Inflammatory macrophage (primary cell): Measurements from ENCODE around the gene NALCN.

Experiments used
- DNase-seq, 2 donors: peaks; one replicate each; pipeline ENCODE4 v3.0.0-alpha.2; 2020 to 2022

The NALCN gene

DNA sequence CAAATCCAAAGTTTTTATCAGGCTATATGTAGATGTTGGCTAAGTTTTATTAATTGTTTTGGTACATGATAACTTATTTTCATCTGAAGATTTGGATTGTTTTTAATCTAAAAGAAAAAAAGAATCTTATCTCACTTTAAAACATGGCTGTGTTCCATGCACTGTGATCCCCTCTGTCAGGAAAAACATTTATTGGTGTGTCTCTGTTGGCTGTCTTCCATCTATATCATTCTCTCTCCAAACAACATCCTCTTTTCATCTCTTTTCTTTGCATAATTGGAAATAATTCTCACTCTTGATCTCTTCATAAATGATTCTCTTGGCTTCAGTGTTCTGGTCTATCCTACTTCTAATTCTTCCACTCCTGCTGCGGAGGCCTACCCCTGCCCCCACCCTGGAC, 4.2 kb downstream of the NALCN start:
- DNase-seq: no peak

DNA sequence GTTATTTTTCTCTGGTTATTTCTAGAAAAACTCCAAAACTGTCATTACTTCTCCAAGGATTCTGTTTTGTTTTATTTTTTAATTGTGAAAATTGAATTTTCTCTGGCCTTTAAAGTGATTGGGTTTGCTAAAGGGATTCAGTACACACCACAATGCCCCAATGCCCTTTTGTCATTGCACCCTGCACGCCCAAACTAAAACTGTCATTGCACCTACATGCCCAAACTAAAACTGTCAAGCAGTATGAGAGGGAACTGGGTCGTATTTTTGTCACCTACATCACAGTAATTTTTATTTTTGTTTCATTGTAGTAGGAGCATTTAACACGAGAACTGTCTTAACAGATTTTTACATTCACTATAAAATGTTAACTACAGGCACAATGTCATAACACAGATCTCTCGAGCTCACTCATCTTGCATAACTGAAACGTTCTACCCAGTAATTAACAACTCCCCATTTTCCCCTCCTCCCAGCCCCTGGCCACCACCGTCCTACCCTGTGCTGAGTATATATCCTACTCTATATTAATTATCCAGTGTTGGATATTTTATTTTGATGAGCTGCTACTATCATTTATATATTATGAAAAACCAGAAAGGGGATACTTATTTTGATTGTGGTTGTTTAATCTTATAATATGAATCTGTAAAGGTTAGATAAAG, 7.2 kb downstream of the NALCN start:
- no peak for DNase-seq

DNA sequence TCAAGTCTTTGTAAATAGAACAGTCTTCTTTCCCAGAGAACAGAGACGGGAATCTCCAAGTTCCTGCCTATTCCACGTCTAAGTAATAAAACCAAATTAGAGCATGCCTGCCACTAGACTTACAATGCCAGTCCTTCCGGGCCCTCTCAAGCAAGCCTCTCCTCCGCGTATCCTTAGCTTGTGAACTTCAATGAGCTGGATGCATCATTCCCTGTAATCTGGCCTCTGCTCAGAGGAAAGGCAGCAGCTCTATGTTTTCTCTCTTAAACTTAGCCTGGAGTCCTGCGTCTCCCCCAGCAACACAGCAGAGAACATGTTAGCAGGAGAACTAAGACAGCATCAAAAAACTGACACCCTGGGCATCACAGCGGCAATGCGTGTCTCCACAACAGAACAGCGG, 8.2 kb downstream of the NALCN start:
- DNase-seq: no peak

DNA sequence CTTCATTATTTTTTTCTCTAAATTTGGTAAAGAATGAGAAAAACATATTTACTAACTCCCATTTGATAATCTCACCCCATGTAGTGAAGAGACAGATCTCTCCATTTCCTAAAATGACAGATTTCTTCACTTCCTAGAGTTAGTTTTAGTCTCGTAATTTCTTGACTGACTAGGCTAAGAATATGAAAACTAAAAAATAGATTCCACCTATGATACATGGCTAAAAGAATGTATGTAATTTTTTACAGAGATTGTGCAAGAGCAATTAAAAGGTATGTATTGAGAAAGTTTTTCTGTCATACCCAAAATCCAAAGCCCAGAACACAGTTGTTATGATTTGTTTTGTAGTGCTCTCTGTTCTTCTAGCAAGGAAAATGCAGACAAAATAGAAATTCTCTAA, 9.5 kb downstream of the NALCN start:
- DNase-seq: no peak

DNA sequence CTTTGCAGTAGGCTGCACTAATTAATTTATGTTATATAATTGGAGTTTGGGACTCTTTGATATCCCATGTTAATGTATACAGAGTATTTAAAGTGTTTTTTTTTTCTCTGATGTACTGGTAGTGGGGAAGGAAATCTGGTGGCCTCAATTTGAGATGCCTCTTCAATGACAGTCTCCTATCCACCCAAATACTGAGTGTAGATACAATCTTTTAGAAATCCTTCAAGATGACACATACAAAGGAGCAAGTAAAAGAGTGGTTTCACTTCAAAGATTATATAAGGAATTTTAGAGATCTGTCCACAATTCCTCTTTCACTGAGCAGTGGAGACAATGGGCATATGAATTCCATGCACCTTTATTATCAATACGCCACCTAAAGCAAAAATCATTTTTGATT, 15.1 kb downstream of the NALCN start:
- no peak for DNase-seq

DNA sequence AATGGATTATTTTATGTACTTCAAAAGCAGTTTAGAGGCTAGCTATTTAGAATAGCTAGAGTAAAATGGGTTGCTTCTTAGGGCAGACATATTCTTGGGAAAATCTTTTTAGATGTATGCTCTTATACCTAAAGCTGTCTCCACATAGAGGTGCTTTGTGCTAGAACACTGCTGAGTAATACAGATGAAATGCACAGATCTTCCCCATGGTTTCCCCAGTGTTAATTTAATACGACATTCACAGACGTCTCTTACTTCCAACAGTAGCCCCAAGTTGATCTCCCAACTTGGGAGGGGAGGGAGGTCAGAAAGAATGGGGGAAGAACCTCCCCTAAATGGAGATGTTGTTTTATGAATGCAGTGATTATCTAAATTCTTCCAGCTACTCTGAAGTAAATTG, 16.9 kb downstream of the NALCN start:
- no peak for DNase-seq

DNA sequence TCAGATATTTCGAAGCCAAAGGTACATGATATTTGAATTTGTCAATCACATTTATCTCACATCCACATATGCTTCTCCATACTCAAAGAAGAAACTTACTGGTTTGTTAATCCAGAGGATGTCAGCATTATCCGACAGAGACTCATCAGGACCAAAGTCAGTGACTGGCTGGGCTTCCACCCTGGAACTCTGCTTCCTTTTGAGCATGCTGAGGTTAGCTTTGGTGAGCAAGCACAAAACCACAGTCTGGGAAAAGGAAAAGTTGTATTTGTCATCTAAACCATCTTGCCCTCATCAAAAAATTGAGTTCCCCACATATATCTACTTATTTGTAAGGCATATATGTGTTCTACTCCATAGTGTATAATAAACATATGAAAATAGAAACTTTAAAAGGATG, 17.4 kb downstream of the NALCN start:
- DNase-seq: no peak

DNA sequence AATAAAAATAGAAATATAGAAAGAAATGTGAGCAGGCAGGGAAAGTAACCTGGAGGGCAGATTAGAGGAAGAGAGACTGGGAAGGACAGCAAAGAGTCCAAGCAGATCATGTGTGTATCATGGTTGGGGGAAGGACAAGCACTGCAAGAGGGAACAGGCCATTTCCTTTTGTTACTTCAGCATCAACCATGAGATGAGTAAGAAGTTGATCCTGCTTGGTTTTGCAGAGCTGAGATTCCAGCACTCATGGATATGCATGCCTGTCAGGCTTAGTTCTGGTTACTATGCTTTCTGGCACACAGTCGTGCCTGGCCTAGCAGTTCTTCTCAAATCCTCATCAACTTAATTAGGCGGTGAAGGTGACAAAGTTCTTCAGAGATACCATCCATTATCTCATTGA, 18.1 kb downstream of the NALCN start:
- no peak for DNase-seq

DNA sequence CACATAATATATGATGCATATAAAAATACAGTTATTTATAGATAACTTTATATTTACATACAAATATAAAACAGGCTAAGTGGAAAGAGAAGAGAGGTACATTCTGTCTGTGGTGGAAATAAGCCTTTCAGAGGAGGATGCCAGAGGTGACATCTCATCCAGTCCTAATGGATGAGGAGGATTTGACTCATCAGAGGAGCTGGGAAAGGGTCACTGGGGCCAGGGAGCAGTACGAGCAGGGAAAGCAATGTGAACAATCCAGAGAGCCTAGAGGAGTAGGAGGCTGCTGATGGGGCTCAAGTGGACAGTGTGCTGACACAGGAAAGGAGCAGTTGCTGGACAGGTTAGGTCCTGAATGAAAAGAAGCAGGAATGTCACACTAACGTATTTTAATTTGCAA, 18.6 kb downstream of the NALCN start:
- no peak for DNase-seq

DNA sequence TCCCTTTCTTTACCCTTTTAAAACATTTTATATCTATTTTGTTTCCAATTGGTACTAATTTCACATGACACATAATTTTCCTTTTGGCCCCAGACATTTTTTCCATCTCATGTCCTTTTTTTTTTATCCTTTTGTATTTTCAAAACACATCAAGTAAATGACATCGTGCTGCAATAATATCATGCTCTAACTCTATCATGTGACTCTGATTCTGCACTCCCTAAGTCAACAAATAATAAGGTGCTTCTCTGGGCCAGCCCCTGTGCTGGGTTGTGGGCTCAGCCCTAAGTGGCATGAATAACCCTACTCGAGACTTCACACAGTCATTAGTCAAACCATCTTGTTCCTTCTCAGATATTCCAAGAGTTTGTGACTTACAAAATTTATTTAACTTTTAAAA, 21.7 kb downstream of the NALCN start:
- DNase-seq: no peak

DNA sequence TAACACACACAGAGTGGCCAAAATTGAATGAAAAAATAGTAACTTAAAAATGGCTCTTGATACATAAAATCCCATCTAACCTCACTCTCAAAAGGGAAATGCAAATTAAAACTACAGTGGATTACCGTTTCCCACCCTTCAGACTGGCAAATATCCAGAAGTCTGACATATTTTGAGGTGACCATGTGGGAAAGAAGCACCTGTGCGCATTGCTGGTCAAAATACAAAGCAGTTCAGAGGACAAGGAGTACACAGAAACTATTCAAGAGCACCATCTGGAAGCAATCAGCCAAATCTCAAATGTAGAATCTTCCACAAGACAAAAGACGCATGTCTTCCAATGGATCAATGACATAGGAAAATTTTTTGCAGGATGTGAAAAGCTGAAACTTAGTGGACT, 23.2 kb downstream of the NALCN start:
- DNase-seq: no peak

DNA sequence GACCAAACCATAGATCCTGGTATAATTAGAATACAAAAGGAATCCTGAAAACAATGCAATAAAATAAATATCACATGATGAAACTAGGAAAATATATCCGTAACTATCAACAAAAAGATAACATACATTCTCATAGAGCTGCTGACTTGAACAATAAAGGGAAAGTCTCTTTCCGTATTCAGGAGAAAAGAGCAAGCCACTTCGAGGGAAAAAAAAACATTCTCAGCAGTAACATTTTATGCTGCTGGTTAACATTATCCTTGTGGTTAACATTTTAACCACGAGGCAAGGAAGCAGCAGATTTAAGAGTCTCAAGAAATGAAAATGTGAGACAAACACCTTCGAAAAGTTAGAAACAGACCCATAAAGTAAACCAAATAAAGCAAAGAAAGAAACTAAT, 25.8 kb downstream of the NALCN start:
- DNase-seq: no peak

DNA sequence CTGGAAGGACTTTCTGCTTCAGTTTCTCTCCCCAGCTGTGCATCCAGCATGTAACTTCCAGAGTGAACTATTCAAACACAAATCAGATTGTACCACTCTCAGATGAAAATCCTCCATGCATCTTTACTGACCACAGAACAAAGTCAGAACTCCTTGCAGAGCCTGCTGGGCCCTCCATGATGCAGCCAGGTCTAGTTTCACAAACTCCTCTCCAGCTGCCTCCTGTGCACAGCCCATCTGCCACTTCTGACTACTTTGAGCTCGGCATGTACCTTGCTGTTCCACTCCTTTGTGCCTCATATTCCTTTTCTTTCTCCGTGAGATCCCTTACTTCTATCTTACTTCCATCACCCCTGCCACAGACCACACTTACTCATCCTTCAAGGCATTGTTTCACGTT, 31.4 kb downstream of the NALCN start:
- DNase-seq: no peak

DNA sequence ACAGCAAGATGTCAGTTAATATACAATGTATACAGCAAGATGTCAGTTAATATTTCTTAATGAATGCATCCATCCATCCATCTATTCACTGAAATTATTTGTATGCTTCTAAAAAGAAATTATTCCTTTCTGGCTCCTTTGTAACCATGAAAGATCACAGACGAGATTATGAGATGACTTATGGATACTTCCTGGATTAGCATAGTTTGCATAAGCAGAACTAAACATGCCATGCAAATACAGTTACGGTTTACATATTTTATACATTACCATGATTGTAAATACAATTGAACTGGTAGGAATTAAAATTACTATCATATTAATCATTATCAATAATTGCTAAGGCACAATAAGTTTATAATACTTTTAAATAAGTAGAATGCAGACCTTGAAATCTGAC, 32.7 kb downstream of the NALCN start:
- no peak for DNase-seq

DNA sequence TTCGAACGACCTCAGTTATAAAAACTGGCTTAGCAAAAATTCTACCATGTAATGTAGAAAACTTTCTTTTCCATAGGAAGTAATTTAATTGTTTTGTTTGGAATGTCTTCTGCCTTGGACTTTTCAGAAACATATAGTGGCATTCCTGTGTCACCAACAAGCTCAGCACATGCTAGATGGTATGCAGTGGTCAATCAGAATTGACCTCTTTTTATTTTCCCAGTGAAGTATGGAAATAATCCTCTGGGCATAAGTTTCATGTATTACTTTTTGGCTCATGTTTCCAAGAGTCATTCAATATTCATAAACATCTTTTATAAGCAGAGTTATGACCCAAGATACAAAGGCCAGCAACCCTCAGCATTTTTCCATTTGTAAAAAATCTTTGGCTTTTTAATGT, 33.6 kb downstream of the NALCN start:
- DNase-seq: no peak

DNA sequence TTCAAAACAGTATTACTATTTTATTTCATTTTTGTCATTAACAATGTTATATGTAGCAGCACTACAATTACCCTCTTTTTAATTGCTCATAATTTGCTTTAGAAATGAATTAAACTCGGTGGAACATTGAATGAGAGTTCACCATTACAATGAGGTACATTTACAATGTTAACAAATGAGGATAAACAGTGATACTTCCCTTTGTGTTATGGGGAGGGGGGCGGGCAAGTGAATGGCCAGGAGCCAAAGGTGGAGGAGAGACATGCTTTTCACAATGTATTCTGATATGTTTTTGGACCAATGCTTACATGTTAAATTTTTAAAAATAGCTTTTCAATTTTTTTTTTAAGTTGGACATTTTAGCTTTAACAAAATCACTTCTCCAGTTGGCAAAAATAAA, 34.2 kb downstream of the NALCN start:
- no peak for DNase-seq

DNA sequence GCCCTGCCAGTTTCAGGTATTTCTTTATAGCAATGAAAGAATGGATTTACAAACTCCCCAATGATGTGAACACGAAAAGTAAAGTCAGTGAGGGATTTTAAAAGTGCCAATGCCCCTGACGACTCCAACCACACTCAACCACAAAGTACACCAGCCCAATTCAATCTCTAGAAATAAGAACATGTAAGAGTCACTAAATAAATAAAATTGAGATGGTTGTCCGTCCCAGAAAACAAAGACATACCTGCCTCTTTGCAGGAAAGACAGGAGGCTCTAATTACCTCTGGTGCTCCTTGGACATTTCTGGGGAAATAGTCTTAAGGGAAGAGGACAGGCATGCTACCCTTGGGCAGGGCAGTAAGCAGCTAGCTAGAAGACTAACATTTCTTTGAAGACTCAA, 55.8 kb downstream of the NALCN start:
- DNase-seq: no peak

DNA sequence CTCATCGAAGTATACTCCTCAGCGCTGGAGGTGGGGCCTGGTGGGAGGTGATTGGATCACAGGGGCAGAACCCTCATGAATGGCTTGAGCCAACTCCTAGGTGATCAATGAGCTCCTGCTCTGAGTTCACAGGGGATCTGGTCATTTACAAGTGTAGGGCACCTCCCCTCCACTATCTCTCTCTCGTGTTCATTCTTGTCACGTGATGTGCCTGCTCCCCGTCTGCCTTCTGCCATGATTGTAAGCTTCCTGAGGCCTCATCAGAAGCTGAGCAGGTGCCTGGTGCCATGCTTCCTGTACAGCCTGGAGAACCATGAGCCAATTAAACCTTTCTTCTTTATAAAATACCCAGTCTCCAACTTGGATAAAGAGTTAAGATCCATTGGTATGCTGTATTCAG, 61.4 kb downstream of the NALCN start:
- DNase-seq: no peak

DNA sequence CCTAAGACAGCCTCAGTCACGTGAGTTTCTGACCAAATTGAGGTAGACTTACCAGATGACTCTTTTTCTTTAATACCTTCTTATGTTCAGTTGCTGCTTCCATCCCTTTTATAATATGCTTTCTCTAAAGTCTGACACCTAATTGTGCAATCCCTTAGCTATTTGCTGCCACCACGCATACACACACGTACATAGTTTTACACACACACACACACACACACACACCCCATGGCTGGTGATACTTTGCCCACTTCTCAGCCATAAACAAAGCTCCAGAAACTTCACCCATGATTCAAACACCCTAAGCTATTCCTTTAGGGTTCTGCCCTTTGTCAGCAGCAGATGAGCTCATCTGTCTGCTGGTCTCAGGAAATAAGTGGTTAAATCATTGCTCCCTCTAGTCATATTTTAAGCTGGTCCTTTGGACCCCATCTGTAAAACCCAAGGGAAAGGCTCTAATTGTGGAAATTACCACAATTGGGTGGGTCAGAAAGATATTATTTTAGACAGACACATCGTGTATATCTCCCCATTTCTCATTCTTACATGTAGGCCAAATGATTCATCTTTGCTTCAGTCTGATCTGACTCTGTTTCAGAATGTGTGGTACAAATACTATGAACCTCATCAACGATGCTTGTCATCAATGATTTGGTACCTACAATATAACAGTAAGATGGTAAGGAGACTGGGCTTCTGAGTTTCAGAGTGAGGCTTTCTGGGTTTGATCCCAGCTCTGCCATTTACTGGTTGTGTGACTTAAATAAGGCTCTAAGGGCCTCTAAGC, 69.2 kb downstream of the NALCN start:
- DNase-seq: no peak

DNA sequence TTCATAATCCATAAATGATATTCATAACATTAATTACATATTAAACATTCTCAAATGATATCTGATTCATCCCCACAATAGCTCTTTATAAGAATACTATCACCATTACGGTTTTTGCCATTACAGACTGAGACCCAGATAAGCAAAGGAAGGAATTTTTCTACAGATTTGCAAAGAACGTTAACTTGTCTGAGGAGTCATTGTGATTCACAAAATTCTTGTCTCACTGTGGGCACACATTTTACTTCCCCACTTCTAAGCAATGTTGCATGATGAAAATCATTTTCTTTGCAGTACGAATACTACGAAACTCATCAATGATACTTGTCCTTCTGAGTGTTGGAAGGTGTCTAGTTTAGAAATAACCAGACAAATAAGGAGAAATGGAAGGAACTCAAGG, 70.1 kb downstream of the NALCN start:
- DNase-seq: no peak

DNA sequence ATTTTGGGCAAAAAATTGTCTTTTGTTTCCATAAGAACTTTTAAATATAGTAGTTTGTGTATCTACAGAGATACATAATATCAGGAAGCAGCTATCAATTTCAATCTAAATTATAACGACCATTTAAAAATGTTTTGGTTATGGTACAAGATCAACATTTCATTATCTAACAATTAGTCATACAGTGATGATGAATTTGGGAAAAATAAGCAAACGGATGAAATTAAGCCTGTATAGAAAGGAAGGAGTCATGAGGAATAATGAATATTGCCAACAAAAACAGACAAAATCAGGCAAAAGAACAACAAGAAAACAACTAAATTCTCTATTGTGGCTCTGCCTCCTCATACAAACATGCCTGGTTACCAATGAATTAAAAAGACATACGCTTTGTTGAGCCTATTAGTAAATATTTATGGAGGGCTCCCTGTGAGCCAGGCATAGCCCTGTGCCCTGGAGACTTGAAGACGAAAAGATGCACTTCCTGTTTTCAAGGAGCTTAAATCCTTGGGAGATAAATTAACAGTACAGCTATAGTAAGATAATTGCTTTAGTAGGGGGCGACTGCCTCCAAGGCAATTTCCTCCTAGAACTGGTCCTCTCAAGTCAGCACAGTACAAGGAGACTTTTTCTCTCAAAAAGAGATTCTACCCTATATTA, 73.0 kb downstream of the NALCN start:
- no peak for DNase-seq

DNA sequence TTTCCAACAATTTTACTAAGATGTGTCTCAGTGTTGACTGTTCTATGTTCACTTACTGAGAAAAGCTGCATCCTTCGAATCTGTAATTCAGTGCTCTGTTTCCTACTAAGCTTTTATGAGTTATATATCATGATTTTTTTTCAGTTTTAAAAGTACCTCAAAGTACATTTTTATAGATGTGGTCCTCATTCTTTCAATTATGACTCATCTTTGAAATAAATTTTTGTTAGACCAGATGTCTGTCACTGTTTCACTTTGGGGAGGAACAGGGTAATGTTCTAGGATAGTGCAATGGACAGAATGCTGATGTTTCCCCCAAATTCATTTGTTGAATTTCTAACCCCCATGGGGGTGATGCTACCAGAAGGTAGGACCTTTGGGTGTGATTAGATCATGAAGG, 74.8 kb downstream of the NALCN start:
- DNase-seq: no peak

DNA sequence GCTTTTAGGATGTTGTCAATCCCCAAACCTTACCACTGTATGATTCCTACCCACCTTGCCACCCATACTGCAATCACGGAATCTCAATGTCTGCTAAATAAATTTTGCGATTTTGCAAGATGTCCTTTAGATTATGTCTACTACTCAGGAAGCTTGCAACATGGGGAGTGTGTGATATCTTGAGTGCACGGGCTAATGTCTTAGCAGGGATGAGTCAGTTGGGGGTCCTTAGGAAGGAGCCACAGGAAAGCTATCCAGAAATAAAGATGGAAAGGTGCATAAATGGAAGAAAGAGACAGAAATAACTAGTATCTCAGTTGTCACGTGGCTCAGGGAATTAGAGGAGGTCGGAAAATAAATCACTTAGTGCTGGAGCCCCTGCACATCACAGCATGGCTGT, 77.1 kb downstream of the NALCN start:
- DNase-seq: no peak

DNA sequence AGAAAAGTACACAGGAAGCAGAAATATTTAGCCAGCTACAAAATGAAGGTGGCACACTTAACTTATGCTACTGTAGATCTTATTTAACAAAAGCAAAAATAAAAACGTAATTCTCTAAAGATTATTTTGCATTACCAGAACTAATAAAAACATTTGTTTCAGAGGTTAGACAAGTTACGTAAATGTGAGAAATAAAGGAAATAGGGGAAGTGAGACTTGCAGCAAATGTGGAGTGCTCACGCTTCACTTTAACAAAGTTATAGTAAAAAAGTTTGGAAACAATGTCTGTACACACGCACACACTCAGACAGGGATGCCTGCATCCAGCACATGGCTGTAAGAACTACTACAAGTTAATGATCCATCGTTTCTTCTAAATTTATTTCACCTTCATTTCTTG, 83.7 kb downstream of the NALCN start:
- no peak for DNase-seq
